DOHH2 (cell line): ENCODE measurements around the gene NPLOC4.

Source experiments
- H3F3A ChIP-seq: fragments of 200-600 bp; sonication (generic), shearing (Covaris generic); 2 replicates; pipeline ENCODE4 v1.6.0; 2016; ENCODE audit warnings: antibody characterized with exemption, mild to moderate bottlenecking; ENCODE audit not compliant: control insufficient read depth, insufficient read depth
- H3K27ac ChIP-seq: fragments of 200-600 bp; sonication (generic); 2 replicates; pipeline ENCODE4 v1.5.1; 2014; ENCODE audit warnings: low read depth, mild to moderate bottlenecking, low read length, moderate library complexity
- H3K27me3 ChIP-seq: fragments of 200-600 bp; sonication (generic); 2 replicates; pipeline ENCODE4 v1.6.1; 2014; ENCODE audit warnings: mild to moderate bottlenecking, low read length, mixed read lengths; ENCODE audit not compliant: control insufficient read depth
- H3K36me3 ChIP-seq: fragments of 200-600 bp; sonication (generic); 2 replicates; pipeline ENCODE4 v1.6.1; 2014; ENCODE audit warnings: mild to moderate bottlenecking, low read length, moderate library complexity, mixed read lengths; ENCODE audit not compliant: control insufficient read depth
- H3K4me1 ChIP-seq: fragments of 200-600 bp; sonication (generic); 2 replicates; pipeline ENCODE4 v1.6.1; 2014; ENCODE audit warnings: mild to moderate bottlenecking, low read length, mixed read lengths; ENCODE audit not compliant: control insufficient read depth
- H3K4me2 ChIP-seq: fragments of 200-600 bp; sonication (generic); 2 replicates; pipeline ENCODE4 v1.6.0; 2014; ENCODE audit warnings: mild to moderate bottlenecking, low read length, moderate library complexity
- H3K4me3 ChIP-seq: fragments of 200-600 bp; sonication (generic); 2 replicates; pipeline ENCODE4 v1.5.1; 2014; ENCODE audit warnings: mild to moderate bottlenecking, low read length, mixed read lengths
- H3K79me2 ChIP-seq: fragments of 200-600 bp; sonication (generic); 2 replicates; pipeline ENCODE4 v1.6.1; 2014; ENCODE audit warnings: mild to moderate bottlenecking, low read length, mixed read lengths; ENCODE audit not compliant: control insufficient read depth
- H3K9me2 ChIP-seq: fragments of 200-600 bp; sonication (generic); replicated peaks from 2 replicates; pipeline ENCODE4 v1.6.1; 2014; ENCODE audit warnings: mild to moderate bottlenecking, low read length, mixed read lengths; ENCODE audit not compliant: control insufficient read depth
- H3K9me3 ChIP-seq: fragments of 200-600 bp; sonication (generic); 2 replicates; pipeline ENCODE4 v1.6.1; 2014; ENCODE audit warnings: antibody characterized with exemption, low read length, mixed read lengths; ENCODE audit not compliant: control insufficient read depth, insufficient read depth
- H4K20me1 ChIP-seq: fragments of 200-600 bp; sonication (generic); 2 replicates; pipeline ENCODE4 v1.6.0; 2014; ENCODE audit warnings: low read depth, mild to moderate bottlenecking, antibody characterized with exemption, low read length, moderate library complexity; ENCODE audit not compliant: control insufficient read depth, insufficient read depth
- CTCF ChIP-seq: fragments of 200-600 bp; sonication (generic); IDR thresholded peaks from one replicate; pipeline ENCODE4 v1.5.1; 2014; ENCODE audit warnings: antibody characterized with exemption, mild to moderate bottlenecking, low read depth, low read length; ENCODE audit not compliant: poor library complexity, severe bottlenecking
- EZH2phosphoT487 ChIP-seq: fragments of 200-600 bp; sonication (generic); IDR thresholded peaks from 2 replicates; pipeline ENCODE4 v1.6.1; 2017; ENCODE audit warnings: borderline replicate concordance, mild to moderate bottlenecking, antibody characterized with exemption, low read length, moderate library complexity, mixed read lengths

The NPLOC4 gene

GRCh38 chr17:81636505-81637288 is at the start of gene NPLOC4, which contains the start of gene TSPAN10:
Gene NPLOC4, minus strand, starts transcription at chr17:81637112. Its CDS starts 182 bp downstream, at chr17:81636930.
Gene TSPAN10, plus strand, starts transcription at chr17:81637196. Its CDS starts 5,217 bp downstream, at chr17:81642413.
- Histone ChIP-seq H4K20me1 (no peaks in the 10 kb centered on the region; the same call in 1 of the 2 replicates), H3K4me2 (peak within 1 kb of the TSS; percentile 89), H3K9me3 (no peaks in the 10 kb centered on the region), H3K27ac (peak within 1 kb of the TSS; percentile 73), H3K27me3 (no peaks in the 10 kb centered on the region), H3K9me2 (no peaks in the 10 kb centered on the region), H3K36me3 (peaks cover 25% of the 10 kb centered on the region), H3K4me3 (peak within 1 kb of the TSS; percentile 91), H3K79me2 (peaks cover 51% of the 10 kb centered on the region), H3K4me1 (peaks cover 36% of the 10 kb centered on the region), H3F3A (peaks cover 14% of the 10 kb centered on the region)
- TF ChIP-seq EZH2phosphoT487 (no peak), CTCF (no peak)

- peaks cover 84% of the 10 kb centered on the region for H3K36me3 ChIP-seq
- no peaks in the 10 kb centered on the region for H3F3A ChIP-seq
- no peak overlapping the region for H3K27ac ChIP-seq
- no peak for TF ChIP-seq EZH2phosphoT487
- no peak for TF ChIP-seq CTCF
- H3K4me2 ChIP-seq: no peak overlapping the region
- peaks cover 22% of the 10 kb centered on the region for H3K4me1 ChIP-seq
- H3K9me3 ChIP-seq: no peaks in the 10 kb centered on the region
- peaks cover 75% of the 10 kb centered on the region for H3K79me2 ChIP-seq
- no peak overlapping the region for H3K4me3 ChIP-seq
- peaks cover 19% of the 10 kb centered on the region; the same call in 1 of the 2 replicates for H4K20me1 ChIP-seq
- H3K27me3 ChIP-seq: no peaks in the 10 kb centered on the region
- no peaks in the 10 kb centered on the region for H3K9me2 ChIP-seq
Measured at GRCh38 chr17:81686614-81687013, 49.7 kb upstream of the NPLOC4 start.

GRCh38 chr17:81685108-81685507 is 48.2 kb upstream of the NPLOC4 start:
- peaks cover 75% of the 10 kb centered on the region for H3K36me3 ChIP-seq
- H4K20me1 ChIP-seq: peaks cover 19% of the 10 kb centered on the region; the same call in 1 of the 2 replicates
- H3K4me3 ChIP-seq: peak overlapping the region; percentile 92
- peaks cover 22% of the 10 kb centered on the region for H3K4me1 ChIP-seq
- H3K9me2 ChIP-seq: no peaks in the 10 kb centered on the region
- TF ChIP-seq CTCF: no peak
- TF ChIP-seq EZH2phosphoT487: no peak
- no peak overlapping the region for H3K27ac ChIP-seq
- H3K4me2 ChIP-seq: peak overlapping the region; percentile 99
- no peaks in the 10 kb centered on the region for H3K9me3 ChIP-seq
- H3K79me2 ChIP-seq: peaks cover 78% of the 10 kb centered on the region
- H3K27me3 ChIP-seq: no peaks in the 10 kb centered on the region
- H3F3A ChIP-seq: no peaks in the 10 kb centered on the region
